MCF 10A (cell line): ENCODE data around the gene SPHK1. TPM values are rescaled to one million over a fixed set of nuclear protein-coding genes. Genes with fewer than 3 reads are reported as not detected.

Experiments used
- BruUV-seq: library from RNA; stranded (reverse); fragments of 400-500 nt; replicated peaks from 2 replicates; lab custom pipeline; 2021; lab: Mats Ljungman, UMichigan
- CTCF ChIA-PET: fragments of 300-600 bp; sonication (Branson Sonifier 250); formaldehyde crosslinking; extraction: SDS; loops from one replicate; lab custom pipeline; 2021; ENCODE audit warnings: antibody characterized with exemption, inconsistent platforms; lab: Yijun Ruan, JAX
- POLR2A ChIA-PET: fragments of 300-600, 350-650 bp; sonication (Branson Sonifier 250); formaldehyde crosslinking; extraction: SDS; loops from one replicate; lab custom pipeline; 2020; ENCODE audit warnings: antibody characterized with exemption, inconsistent platforms; lab: Yijun Ruan, JAX
- DNase-seq: peaks from one replicate; pipeline ENCODE4 v3.0.0-alpha.2; 2018; ENCODE audit not compliant: unreplicated experiment
- H3K27ac Mint-ChIP-seq: one replicate; pipeline ENCODE4 v1.8.0; 2022; ENCODE audit warnings: mild to moderate bottlenecking, low read depth, mixed read lengths; ENCODE audit not compliant: unreplicated experiment
- H3K27me3 Mint-ChIP-seq: one replicate; pipeline ENCODE4 v1.8.0; 2022; ENCODE audit warnings: mixed read lengths; ENCODE audit not compliant: insufficient read depth, unreplicated experiment
- H3K36me3 Mint-ChIP-seq: one replicate; pipeline ENCODE4 v1.8.0; 2022; ENCODE audit warnings: mild to moderate bottlenecking, moderate library complexity, mixed read lengths; ENCODE audit not compliant: insufficient read depth, unreplicated experiment
- H3K4me1 Mint-ChIP-seq: one replicate; pipeline ENCODE4 v1.8.0; 2022; ENCODE audit warnings: mixed read lengths; ENCODE audit not compliant: insufficient read depth, unreplicated experiment
- H3K4me3 Mint-ChIP-seq: one replicate; pipeline ENCODE4 v1.8.0; 2022; ENCODE audit warnings: mild to moderate bottlenecking, moderate library complexity, mixed read lengths; ENCODE audit not compliant: unreplicated experiment
- H3K9me3 Mint-ChIP-seq: one replicate; pipeline ENCODE4 v1.8.0; 2022; ENCODE audit warnings: mixed read lengths; ENCODE audit not compliant: unreplicated experiment
- CTCF ChIP-seq: fragments of 200-600 bp; IDR thresholded peaks from one replicate; pipeline ENCODE4 v1.8.0; 2022; ENCODE audit warnings: antibody characterized with exemption, mild to moderate bottlenecking; ENCODE audit not compliant: unreplicated experiment
- intact Hi-C: fragments of 100-400 bp; cut with micrococcal nuclease; formaldehyde crosslinking; loops from 2 replicates; pipeline ENCODE4 v1.14.1; 2022
- total RNA-seq: library from RNA; stranded (reverse); gene quantifications from 2 replicates; pipeline ENCODE4 v1.2.3, GENCODE V29; 2022

The SPHK1 gene
- total RNA-seq, 1 experiment from 2014 or later: 7.1 TPM

- Mint-ChIP-seq H3K9me3 (no peaks in the 10 kb centered on the region), H3K27me3 (no peaks in the 10 kb centered on the region), H3K4me3 (no peak overlapping the region), H3K36me3 (no peaks in the 10 kb centered on the region), H3K27ac (no peak overlapping the region), H3K4me1 (peaks cover 5% of the 10 kb centered on the region)
- TF ChIP-seq CTCF: no peak
- no peak for DNase-seq
- intact Hi-C loops: no loop called here
- BruUV-seq: no TSS peak
- CTCF ChIA-PET: interaction anchor here (0.7 to 1.0 kb wide), 4 partner anchors 19 to 95 kb away, joined by 3 to 4 read pairs (median 3); no protein-coding TSS in a partner anchor
- POLR2A ChIA-PET: interaction anchor here (3.2 kb wide), 1 partner anchor 25 kb away, joined by 9 read pairs; the partner anchor contains the start of gene PRPSAP1
These were observed 5.7 kb upstream of the SPHK1 start for GRCh38 chr17:76378548-76379274.

- Mint-ChIP-seq H3K4me1 (peaks cover 5% of the 10 kb centered on the region), H3K27me3 (no peaks in the 10 kb centered on the region), H3K4me3 (no peak overlapping the region), H3K36me3 (no peaks in the 10 kb centered on the region), H3K9me3 (no peaks in the 10 kb centered on the region), H3K27ac (no peak overlapping the region)
- no TSS peak for BruUV-seq
- DNase-seq: no peak
- ChIA-PET CTCF (interaction anchor here (0.7 to 1.0 kb wide), 2 partner anchors 18 to 27 kb away, joined by 3 read pairs; no protein-coding TSS in a partner anchor), POLR2A (interaction anchor here (3.2 kb wide), 1 partner anchor 26 kb away, joined by 9 read pairs; the partner anchor contains the start of gene PRPSAP1)
- TF ChIP-seq CTCF: no peak
- intact Hi-C loops: no loop called here
These were observed 5.2 kb upstream of the SPHK1 start for GRCh38 chr17:76379275-76379641.

- ChIA-PET CTCF (interaction anchor here (0.6 to 1.0 kb wide), 3 partner anchors 9 to 27 kb away, joined by 3 read pairs; no protein-coding TSS in a partner anchor), POLR2A (interaction anchor here (1.1 kb wide), 1 partner anchor 27 kb away, joined by 3 read pairs; the partner anchor contains the start of gene PRPSAP1)
- BruUV-seq: no TSS peak
- TF ChIP-seq CTCF: no peak
- no peak for DNase-seq
- no peaks in the 10 kb centered on the region for H3K36me3 Mint-ChIP-seq
- intact Hi-C loops: no loop called here
- H3K4me1 Mint-ChIP-seq: peaks cover 5% of the 10 kb centered on the region
- no peak overlapping the region for H3K4me3 Mint-ChIP-seq
- H3K27ac Mint-ChIP-seq: no peak overlapping the region
- no peaks in the 10 kb centered on the region for H3K27me3 Mint-ChIP-seq
- no peaks in the 10 kb centered on the region for H3K9me3 Mint-ChIP-seq
These were observed 4.6 kb upstream of the SPHK1 start for GRCh38 chr17:76379646-76380376.
